GM23248 (cell line): Measurements from ENCODE around the gene BCL7A.

Source experiments
- EZH2 ChIP-seq: fragments of 200-600 bp; sonication (generic); IDR thresholded peaks from 2 replicates; pipeline ENCODE4 v1.6.1; 2018; ENCODE audit warnings: antibody characterized with exemption, mild to moderate bottlenecking; ENCODE audit not compliant: insufficient read depth, poor library complexity, severe bottlenecking
- EZH2phosphoT487 ChIP-seq: fragments of 200-600 bp; sonication (generic); IDR thresholded peaks from 2 replicates; pipeline ENCODE4 v1.6.1; 2018; ENCODE audit warnings: antibody characterized with exemption, moderate library complexity, mild to moderate bottlenecking, low read depth; ENCODE audit not compliant: insufficient read depth

DNA sequence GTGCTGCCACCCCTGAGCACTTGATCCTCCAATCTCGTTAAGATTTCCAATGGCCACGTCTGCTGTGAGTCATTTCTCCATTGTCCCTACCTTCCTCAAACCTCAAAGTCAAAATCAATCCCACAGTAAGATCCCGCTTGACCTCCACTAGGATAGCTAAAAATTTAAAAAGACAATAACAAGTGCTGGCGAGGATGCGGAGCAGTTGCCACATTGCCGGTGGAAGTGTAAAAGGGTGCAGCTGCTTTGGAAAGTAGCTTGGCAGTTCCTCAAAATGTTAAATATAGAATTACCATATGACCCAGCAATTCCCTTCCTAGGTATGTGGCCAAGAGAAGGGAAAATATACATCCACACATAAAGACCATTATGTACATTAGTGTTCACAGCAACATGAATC, 9.5 kb upstream of the BCL7A start:
- no peak for TF ChIP-seq EZH2
- no peak for TF ChIP-seq EZH2phosphoT487
